ENCODE results near the gene XAB2.

Gene XAB2

DNA sequence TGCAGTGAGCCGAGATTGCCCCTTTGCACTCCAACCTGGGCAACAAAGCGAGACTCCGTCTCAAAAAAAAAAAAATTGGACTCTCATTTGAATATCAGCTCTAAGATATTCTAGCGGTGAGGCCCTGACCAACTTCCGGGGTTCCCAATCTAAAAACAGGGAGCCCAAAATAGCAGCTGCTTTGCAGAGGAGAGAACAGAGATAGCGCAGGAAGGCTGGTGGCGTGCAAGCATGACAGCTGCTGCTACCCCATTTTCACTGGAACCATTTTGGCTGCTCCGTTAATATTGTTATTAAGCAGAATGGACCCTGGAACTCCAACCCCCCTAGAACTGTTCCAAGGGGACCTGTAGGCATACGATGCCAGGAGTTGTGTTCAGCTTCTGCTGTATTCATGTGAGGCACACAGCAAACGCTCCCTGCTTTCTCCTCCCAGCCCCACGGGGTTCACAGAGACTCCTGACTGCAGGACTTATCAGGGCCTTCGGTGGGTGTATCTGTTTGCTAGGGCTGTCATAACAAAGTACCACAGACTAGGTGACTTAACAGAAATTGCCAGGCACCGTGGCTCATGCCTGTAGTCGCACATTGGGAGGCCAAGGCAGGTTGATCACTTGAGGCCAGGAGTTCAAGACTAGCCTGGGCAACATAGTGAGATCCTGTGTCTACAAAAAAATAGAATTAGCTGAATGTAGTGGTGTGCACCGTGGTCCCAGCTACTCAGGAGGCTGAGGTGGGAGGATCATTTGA, 19.1 kb upstream of the XAB2 start:
- no peak for DNase-seq

DNA sequence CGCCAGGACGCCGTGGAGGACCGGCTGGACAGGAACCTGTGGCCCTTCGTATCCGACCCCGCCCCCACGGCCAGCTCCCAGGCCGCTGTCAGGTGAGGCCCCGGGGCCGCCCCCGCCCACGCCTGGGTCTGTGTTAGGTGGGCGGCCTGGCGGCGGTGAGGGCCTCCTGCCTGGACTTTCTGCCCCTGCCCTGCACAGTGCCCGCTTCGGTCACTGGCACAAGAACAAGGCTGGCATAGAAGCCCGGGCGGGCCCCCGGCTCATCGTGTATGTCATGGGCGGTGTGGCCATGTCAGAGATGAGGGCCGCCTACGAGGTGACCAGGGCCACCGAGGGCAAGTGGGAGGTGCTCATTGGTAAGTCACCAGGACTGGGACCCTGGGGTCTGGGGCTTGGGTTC, 17.8 kb upstream of the XAB2 start:
- DNase-seq = no peak

DNA sequence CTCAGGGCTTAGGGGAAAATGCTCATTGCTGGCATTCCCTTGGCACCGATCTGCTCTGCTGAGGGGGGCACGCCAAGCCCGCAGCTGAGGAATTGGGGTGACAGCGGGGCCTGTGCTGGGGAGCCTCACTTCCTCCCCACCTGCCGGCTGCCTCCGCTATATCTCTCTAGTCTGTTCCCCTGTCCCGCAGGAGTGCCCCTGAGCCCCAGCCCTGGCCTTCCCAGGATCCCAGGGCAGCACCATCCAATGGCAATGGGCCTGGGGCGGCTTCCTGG, 17.0 kb upstream of the XAB2 start:
- DNase-seq = no peak

DNA sequence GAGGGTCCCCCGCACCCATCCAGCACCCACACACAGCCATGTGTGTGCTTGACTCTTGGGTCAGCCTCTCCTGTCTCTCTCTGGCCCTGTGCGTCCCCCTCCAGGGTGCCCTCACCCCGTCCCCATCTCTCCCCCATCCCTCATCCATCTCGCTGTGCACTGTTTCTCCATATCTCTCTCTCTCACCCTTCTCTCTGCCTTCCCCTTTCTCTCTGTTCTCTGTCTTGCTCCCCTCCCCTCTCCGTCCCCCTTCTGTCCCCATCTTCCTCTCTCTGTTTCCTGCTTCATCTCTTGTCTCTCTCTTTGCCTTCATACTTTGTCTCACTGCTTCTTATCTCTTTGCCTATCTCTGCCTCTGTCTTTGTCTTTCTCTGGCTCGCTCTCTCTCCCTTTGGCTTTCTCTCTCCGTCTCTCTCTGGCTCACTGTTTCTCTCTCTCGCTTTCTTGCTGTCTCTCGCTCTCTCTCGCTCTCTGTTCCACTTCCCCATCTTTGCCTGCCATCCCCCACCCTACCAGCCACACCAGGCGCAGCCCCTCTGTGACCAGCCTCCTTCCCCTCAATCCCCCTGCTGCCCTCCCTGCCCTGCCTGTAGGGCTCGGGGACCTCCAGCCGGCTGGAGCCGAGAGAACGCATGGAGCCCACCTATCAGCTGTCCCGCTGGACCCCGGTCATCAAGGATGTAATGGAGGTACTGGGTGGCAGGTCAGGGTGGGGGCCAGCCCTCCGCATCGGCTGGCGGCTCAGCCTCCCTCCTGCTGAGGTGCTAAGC, 16.5 kb upstream of the XAB2 start:
- DNase-seq = no peak

DNA sequence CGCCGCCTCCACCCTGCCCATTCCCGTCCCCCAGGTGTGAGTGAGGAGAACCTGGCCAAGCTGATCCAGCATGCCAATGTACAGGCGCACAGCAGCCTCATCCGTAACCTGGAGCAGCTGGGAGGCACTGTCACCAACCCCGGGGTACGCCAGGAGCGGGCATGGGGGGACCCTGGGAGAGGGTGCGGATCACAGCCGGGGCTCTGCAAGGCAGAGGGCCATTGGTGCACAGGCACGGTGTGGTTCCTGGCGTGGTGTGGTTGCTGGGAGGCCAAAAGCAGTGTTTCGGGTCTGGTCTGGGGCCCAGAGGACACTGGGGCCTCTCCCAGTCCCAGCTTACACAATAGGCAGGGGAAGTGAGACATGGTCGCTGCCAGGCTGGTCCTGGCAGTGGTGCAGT, 15.8 kb upstream of the XAB2 start:
- no peak for DNase-seq

DNA sequence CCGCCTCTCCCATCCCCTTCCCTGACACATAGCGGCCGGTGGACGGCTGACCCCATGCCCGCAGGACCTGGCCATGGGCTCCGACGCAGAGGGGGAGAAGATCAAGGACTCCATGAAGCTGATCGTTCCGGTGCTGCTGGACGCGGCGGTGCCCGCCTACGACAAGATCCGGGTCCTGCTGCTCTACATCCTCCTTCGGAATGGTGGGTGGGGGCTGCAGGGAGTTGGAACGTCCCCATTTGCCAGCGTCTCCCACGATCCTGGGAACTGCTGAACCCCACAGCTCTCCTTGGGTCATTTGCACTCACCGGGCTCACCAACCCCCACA, 15.2 kb upstream of the XAB2 start:
- no peak for DNase-seq

DNA sequence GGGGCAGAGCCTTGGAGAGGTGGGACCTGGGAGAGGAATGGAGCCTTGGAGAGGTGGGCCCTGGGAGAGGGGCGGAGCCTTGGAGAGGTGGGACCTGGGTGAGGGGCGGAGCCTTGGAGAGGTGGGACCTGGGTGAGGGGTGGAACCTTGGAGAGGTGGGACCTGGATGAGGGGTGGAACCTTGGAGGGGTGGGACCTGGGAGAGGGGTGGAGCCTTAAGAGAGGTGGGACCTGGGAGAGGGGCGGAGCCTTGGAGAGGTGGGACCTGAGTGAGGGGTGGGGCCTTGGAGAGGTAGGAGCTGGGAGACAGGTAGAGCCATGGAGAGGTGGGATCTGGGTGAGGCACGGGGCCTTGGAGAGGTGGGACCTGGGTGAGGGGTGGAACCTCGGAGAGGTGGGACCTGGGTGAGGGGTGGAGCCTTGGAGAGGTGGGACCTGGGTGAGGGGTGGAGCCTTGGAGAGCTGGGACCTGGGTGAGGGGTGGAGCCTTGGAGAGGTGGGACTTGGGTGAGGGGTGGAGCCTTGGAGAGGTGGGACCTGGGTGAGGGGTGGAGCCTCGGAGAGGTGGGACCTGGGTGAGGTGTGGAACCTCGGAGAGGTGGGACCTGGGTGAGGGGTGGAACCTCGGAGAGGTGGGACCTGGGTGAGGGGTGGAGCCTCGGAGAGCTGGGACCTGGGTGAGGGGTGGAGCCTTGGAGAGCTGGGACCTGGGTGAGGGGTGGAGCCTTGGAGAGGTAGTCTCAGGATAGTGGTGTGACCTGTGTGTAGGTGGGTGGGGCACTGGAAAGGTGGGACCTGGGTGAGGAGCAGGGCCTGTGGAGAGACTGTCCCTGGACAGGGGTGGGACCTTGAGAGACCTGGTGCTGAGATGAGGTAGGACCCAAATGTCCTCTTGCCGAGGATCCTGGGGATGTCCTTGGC, 14.5 kb upstream of the XAB2 start:
- DNase-seq = peak; percentile 19

DNA sequence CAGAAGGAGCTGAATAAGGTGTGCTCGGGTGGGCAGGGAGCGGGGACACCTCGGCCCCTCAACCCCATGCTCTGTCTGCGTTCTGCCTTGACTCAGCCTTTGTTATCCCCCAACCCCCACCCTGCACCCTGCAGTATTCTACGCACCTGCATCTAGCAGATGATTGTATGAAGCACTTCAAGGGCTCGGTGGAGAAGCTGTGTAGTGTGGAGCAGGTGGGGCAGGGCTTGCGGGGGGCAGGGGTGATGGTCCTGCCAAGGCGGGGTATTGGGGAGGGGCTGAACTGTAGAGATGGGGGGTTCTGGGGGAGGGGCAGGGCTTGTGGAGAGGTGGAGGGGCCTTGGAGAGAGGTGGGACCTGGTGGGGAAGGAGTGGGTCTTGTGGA, 13.7 kb upstream of the XAB2 start:
- no peak for DNase-seq

DNA sequence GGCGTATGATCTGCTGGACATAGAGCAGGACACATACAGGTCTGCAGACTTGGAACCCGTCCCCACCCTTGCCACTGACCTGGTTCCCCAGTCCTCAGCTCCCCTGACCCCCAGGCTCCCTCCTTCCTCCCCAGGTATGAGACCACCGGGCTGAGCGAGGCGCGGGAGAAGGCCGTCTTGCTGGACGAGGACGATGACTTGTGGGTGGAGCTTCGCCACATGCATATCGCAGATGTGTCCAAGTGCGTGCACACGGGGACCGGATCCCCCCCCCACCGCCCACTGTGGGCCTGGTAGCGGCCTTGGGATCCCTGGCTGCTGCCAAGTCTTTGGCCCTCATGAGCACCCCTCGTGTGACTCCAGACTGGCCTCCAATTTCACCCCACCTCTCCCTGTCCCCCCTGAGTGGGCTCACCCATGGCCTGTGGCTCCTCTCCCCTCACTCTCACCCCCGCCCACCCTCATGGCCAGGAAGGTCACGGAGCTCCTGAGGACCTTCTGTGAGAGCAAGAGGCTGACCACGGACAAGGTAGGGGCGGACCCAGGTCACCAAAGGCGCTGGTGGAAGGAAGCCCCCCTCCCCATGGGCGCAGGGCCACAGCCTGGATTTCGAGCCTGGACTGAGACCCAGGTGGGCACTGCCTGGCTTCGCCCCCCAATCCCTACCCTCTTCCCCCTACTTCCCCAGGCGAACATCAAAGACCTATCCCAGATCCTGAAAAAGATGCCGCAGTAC, 13.1 kb upstream of the XAB2 start:
- no peak for DNase-seq

DNA sequence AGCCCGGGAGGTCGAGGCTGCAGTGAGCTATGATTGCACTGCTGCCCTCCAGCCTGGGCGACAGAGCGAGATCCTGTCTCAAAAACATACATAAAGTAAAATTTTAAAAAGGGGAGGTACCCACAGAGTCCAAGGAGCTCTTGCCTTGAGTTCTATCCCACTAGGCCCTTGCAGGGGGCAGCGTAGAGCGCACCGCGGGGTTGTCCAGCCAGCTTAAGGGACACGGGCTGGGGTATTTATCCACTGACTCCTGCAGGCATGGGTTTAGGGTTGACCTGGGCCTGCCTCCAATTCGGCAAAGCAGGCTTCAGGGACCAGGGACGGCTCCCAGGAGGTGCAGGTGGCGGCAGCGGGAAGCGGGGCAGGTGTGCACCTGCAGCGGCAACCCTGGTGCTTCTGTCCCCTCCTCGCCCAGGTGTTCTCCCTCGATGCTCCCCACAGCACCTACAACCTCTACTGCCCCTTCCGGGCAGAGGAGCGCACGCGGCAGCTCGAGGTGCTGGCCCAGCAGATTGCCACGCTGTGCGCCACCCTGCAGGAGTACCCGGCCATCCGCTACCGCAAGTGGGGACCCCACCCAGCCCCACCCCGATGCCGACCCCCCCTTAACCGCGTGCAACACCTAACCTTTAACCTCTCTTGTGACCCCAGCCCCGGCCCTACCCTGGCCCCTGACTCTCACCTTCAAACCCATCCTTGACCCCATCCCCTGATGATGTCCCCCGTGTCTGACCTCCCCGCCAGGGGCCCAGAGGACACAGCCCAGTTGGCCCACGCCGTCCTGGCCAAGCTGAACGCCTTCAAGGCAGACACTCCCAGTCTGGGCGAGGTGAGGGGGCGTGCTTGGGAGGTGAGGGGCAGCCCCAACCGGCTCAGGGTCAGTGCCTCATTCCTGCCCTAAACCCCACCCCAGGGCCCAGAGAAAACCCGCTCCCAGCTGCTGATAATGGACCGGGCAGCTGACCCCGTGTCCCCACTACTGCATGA, 12.2 kb upstream of the XAB2 start:
- no peak for DNase-seq

DNA sequence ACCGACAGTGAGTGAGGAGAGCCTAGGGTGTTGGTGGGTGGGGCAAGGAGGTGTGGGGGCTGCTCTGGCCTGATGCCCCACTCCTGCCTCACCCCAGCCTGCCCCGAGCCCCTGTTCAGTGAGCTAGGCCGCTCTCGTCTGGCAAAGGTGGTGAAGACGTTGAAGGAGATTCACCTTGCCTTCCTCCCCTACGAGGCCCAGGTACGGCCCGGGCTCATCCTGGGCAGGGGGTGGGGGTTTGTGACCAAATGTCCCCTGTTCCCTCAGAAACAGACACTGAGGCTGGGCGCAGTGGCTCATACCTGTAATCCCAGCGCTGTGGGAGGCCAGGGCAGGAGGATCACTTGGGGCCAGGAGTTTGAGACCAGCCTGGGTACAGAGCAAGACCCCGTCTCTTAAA, 11.5 kb upstream of the XAB2 start:
- DNase-seq = no peak

DNA sequence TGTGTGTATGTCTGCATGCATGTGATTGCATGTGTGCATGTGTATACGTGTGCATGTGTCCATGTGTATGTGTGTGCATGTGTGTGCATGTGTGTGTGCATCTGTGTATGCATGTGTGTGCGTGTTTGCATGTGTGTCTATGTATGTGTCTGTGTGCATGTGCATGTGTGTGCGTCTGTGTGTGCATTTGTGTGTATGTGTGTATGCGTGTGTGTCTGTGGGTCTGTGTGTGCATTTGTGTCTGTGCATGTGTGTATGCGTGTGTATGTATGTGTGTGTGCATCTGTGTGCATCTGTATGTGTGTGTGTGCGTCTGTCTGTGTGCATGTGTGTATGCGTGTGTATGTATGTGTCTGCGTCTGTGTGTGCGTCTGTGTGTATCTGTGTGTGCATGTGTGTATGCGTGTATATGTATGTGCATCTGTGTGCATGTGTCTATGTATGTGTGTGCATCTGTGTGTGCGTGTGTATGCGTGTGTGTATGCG, 10.6 kb upstream of the XAB2 start:
- DNase-seq = no peak

DNA sequence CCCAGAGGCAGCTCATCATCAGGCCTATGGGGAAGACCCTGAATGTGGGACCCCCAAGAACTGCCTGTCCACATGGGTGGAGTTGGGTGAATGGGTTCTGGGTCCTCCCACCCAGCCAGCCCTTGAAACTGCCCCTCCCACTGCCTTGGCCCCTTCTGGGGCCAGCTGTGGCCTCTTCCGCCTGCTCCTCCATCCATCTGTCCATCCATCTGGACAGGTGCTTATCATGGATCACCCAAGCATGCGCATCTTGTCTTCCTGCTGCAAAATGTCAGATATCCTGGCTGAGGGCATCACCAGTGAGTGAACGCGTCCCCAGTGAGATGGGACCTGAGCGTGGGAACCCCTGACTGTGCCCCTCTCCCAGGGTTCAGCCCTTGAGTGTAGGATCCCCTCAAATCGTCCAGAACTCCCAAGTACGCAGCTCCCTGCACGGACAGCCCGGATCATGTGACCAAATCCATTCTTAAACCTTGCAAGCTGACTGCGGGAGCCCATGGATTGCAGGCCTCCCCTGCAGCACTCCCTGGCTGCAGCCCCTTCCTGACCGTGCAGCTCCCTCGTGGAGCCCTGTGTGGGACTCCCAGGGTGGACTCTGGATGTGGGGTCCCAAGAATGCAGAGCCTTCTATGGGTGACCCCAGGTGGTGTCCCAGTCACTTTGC, 9.6 kb upstream of the XAB2 start:
- DNase-seq = no peak

DNA sequence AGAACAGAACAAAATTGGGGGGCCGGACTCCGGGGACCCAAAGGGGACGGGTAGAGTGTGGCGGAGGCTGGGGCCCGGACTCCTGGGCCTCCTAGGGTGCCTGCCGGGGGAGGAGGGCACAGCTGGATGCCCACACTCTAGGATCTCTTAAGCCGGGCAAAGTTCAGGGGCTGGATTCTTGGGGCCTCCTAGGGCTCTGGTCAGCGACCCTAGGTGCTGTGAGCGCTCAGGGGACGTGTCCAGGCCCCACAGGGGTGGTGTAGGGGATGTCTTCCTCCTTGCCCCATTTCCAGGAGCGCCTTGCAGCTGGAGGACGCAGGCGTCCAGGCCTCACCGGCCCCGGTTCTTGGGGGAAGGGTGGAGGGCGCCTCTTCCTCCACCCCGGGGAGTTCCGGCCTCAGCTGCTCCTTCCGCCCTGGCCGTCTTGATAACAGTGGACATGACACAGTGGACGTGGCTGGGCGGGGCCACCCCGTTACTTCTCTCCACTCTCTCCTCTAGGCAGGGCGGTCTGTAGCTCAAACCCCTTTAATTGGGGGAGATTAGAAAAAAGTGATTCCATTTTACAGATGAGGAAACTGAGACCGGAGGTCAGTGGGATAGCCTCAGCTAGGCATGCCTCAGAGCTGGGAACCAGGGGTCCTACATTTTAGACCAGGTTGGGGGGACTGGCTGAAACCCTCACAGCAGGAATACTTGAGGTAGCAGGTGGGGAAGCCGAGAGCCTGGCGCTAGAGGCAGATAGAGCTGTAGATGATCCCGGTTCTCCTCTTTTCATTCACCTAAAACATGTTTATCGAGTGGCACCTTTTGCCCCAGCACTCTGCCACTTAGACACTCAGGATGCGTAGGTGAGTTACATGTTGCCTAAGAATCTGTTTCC, 8.3 kb upstream of the XAB2 start:
- DNase-seq = peak; percentile 22

DNA sequence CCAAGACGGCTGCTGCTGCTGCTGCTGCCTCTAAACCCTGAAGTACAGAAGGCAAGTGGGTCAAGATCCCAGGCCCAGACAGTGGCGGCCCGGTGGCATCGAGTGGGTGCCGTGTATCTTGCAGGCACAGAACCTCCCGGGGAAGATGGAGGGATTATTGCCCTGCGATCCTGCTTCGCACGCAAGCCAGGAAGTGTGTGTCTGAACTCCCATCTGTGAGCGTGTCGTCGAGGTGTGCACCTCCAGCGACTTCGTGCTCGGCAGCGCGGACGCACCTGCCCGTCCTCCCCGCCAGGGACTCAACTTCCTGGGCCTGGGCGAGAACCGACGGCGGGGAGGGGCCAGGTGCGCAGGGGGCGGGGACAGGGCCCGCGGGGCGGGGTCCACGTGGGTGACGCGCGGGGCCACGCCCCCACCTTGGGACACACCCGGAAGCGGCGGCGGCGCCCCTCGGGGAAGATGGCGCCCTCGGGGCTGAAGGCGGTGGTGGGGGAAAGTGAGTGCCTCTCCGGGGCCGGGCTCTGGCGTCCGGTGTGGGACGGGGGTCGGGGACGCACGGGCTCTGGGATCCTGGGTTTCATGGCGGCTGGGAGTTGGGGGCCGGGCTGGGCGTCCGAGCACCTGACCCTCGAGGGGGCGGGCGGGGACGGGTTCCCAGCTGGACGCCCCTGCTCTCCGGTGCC, 7.5 kb upstream of the XAB2 start, which contains the start of gene STXBP2:
Gene STXBP2, plus strand, starts transcription at position 420 of the 683 bp plus-strand sequence. Its CDS starts 40 bp downstream, at position 460.
- peak; percentile 93 for DNase-seq

DNA sequence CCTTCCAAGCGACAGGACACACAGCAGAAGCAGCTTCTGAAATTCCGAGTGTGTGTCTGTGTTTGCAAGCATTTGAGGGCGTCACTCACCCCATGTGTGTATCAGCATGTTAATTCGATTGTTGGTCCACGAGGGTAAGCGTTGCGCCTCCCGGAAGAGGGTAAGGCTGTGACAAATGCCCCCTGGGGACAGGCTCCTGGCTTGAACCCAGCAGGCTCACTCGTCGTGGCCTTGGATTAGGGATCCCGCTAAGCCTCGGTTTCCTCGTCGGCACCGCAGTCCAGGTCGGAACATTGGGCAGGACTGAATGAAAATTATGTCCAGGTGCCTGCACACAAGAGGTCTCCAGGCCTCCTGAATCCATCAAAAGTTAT, 7.0 kb upstream of the XAB2 start:
- DNase-seq = no peak

DNA sequence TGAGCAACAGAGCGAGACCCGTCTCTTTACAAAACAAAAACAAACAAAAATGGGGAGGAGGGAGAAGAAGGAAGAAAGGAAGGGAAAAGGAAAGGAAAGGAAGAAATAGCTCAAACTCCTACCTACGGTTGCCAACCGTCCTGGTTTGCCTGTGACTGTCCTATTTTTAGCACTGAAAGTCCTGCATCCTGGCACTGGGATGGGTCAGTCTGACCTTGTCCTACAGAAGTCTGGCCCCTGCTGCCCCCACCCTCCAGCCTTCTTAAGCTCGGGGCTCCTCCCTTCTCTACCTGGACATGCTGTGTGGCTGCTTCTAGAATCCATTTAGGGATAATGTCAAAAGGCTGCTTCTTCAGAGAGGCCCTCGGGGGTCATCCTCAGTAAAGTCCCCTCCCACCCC, 6.3 kb upstream of the XAB2 start:
- DNase-seq = no peak

DNA sequence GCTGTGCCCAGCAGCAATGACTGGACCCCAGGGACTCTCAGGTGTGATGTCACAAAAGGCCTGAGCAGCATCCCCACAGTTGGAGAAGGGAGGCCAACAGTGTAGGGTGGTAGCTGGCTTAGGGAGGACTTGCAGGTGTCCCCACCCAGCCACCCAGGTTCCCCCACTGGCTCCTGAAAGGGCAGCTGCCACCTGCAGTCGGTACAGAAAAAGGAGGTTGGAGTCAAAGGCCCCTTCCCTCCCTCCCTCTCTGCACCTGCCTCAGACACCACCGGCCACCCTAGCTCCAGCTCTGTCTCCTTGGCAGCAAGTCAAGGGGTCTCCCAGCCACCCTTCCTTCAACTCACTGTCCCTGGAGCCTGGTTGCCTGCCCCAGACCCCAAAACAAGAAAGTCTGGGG, 4.4 kb upstream of the XAB2 start, which contains the start of gene PCP2:
Gene PCP2, minus strand, starts transcription at position 22 of the 400 bp plus-strand sequence. CDS start 262 bp downstream, outside the sequence.
- DNase-seq = no peak
